NK-92 (cell line): ENCODE measurements around the gene SLC8A1.

Source experiments
- DNase-seq: peaks from one replicate; lab custom pipeline; 2025; ENCODE audit not compliant: unreplicated experiment; lab: John Stamatoyannopoulos, UW

The SLC8A1 gene

DNA sequence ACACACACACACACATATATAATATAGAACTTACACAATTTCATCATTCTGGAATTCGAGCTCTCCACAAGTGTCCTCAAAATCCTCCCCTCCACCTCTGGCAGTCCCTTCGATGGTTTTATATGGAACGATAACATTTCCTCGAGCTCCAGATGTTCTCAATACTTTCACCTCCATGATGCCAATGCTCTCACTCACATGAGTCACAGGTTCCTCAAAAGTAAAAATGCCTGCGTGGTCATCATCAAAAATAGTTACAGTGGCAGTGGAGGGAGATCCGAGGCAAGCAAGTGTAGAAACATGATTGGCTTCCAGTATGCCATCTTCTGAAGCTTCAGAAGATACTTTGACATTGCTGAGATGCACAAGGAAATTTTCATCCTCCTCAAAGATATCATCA lies 23.5 kb downstream of the SLC8A1 start:
- DNase-seq, result no peak

GRCh38 chr2:40421631-40422297 lies 30.1 kb downstream of the SLC8A1 start:
- no peak for DNase-seq

DNA sequence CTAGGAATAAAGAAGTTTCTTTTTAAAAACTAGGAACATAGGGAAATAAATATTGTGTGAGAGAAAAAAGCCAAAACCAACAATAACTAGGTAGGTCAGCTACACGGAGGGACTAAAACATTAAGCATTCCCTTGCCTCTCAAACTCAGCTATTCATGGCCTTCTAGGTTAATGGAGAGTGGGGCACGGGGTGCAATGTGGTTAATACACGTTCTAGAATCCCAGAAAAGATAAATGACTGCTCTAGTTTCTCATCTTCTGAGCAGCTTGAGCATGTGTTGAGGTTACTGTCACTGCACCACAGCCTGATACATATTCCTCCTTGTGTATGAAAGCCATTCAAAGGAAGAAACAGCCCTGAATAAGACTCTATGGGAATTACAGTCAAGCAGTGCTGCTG lies 31.4 kb downstream of the SLC8A1 start:
- no peak for DNase-seq

GRCh38 chr2:40419364-40419762 lies 32.5 kb downstream of the SLC8A1 start:
- no peak for DNase-seq

DNA sequence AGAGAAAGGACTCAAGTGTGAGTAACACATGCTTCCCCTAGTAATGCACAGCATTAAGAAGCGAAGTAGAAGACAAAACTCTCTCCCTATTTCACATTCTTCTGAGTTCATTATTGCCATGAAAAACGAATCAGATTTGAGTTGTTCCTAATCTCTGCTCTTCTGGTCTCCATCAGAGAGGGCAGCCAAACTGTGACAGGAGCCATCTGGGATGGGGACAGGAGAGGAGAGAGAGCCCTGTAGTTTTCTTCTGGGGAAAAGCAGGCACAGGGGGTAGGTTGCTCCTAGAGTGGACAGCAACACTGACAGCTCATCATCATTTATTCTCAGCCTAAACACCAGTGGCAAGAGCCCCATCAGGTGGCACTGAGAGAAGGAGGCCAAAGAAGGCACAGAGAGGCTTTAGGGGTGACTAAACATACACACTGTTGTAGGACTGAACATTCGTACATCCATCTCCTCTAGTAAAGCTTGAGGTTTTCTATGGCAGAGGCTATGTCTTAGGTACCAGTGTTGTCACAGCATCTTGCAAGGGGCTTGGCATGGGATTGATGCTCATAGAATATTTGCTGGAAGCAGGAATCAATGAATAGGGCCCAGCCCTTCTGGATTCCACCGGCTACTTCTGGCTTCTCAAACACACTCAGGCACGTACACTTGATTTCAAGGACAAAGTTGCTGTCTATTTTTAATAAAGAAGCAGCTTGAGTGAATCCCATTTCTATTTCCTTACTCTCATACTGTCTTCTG lies 33.1 kb downstream of the SLC8A1 start:
- no peak for DNase-seq

DNA sequence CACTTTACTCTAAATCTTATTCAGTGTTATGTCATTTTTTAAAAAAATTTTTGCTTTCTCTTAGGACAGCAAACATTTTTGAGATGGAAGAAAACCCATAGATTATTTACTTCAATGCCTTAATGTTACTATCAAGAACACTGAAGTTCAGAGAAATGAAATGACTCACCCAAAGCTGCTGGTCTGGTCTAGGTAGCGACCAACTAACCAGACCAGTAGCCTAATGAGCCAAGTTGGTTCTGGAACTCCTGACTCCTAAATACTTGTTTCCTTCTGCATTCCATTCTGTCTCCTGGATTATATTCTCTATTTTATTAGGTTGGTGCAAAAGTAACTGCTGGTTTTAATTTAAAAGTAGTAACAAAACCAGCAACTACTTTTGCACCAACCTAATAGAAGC lies 35.4 kb downstream of the SLC8A1 start:
- no peak for DNase-seq

DNA sequence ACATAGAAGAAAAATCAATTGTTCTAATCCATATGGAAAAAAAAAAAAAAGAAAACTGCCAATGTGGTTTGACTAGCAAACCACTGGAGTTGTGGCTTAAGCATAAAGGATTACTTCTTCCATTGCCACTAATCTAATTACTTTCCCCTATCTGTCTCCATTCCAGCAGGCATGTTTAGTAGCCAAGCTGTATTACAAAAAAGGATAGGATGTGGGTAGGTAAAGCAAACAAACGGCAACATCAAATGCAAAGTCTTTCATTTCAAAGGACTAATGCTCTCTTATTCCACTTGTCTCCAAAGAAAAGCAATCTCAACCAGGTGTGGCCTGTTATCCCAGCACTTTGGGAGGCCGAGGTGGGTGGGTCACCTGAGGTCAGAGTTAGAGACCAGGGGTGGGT lies 36.5 kb downstream of the SLC8A1 start:
- no peak for DNase-seq

DNA sequence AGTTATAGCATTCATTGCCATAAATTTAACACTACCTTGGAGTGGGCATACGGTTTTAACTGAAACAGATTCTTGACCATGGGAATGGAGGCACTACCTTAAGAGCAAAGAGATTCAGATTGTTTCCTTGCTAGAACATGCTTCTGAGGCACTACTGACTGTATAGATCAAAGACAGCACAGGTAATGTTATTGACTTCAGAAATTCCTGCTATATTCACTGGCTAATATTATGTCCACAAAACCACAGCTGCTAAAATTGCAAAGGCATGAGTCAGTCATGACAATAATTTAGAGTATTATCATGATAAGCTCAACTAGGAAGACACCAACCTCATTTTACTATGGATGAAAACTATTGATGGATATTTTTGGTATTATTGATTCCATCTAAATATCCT lies 39.4 kb downstream of the SLC8A1 start:
- DNase-seq, result no peak

DNA sequence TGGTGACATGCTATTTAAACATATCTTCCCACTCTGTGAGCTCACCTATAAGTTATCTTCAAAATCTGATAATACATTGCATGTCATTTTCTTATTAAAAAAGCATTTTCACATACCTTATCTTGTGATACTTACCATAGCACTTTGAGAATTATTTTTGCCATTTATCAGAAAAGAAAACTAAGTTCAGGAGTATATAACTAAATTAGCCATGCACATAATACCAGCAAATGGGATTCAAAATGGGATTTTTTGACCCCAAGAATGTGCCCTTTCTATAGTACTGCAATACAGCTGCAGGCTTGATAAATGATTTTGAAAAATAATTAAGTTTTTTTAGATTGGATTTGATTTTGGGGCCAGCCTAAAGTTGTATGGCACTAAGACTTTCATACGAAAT lies 41.2 kb downstream of the SLC8A1 start:
- DNase-seq, result no peak

- no peak for DNase-seq
Observed at GRCh38 chr2:40409734-40410133, 42.2 kb downstream of the SLC8A1 start.

DNA sequence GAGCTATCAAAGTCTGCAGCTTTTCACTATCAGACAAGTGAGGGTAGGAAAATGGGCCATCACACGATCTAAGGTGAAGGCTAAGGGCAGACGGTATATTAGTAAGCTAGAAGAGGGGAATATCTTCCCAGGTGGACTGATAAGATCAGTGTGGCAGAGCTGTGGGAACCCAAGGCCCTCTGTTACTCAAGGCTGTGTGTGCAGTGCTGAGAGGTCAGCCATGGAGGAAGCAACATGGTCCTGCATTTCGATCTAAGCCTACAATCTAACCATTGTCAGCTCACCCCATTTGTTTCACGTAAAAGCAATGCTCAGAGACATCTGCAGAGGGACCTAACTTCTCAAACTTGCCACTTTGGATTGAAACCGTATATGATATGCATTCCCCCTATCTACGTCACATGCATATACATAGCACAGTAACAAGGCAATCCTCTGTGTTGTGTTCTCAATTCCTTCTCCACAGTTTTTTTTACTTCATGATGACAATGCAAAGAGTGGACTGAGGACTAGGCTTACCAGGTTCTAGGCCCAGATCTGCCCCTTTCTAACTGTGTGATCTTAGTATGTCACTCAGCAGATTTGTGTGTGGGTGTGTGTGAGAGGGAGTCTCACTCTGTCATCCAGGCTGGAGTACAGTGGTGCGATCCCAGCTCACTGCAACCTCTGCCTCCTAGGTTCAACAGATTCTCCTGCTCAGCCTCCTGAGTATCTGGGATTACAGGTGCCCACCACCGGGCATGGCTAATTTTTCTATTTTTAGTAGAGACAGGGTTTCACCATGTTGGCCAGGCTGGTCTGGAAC lies 45.2 kb downstream of the SLC8A1 start:
- no peak for DNase-seq

GRCh38 chr2:40405465-40405864 lies 46.4 kb downstream of the SLC8A1 start:
- no peak for DNase-seq

- DNase-seq, result no peak
Observed at GRCh38 chr2:40404517-40404916, 47.4 kb downstream of the SLC8A1 start.

- DNase-seq, result no peak
Observed at GRCh38 chr2:40403233-40403836, 48.6 kb downstream of the SLC8A1 start.

- no peak for DNase-seq
Observed at GRCh38 chr2:40401896-40402295, 50.0 kb downstream of the SLC8A1 start.

DNA sequence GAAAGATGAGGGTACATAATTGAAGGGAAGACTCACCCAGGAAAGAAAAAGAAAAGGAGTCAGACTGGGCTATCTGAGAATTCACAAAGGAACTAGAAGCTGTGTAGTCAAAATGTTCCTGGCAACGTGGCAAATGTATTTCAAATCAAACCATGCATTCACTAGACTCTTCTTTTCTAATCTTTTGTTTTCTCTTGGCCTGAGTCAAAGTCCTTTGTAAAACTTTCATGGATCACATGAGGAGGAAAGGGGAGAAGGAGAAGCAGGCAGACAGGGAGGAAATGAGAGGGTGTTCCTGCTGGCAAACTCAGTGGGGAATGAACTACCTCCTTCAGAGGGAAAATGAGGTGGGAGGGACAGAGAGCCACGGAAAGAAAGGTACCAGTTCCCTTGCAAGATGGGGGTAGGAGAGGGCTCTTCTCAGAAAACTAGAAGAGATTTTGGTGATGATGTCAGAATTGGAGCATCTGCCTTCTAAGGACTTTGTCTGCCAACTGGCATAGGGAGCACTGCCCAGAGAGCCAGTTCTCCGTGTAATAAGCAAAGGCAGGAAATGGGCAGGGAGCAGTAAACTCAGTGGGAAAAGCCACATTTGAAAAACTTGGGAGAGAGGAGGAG lies 51.4 kb downstream of the SLC8A1 start:
- no peak for DNase-seq

DNA sequence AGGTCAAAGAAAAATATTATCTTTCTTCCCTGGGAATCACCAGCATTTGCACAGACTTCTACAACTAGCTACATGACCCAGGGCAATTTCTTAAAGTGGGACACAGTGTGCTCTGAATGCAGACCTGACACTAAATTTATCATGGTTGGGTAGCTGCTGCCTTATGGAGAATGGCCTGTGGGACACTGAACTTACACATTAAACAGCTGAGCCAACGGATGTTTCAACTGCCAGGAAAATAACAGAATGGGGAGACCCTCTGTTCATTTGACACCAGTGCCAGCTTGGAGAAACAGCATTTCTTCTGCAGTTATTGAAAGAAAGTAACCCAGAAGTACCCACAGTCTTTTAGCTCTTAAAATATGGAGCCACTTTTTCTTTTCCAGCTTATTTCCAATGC lies 54.1 kb downstream of the SLC8A1 start:
- DNase-seq, result no peak

GRCh38 chr2:40396124-40396523 lies 55.8 kb downstream of the SLC8A1 start:
- DNase-seq, result no peak

DNA sequence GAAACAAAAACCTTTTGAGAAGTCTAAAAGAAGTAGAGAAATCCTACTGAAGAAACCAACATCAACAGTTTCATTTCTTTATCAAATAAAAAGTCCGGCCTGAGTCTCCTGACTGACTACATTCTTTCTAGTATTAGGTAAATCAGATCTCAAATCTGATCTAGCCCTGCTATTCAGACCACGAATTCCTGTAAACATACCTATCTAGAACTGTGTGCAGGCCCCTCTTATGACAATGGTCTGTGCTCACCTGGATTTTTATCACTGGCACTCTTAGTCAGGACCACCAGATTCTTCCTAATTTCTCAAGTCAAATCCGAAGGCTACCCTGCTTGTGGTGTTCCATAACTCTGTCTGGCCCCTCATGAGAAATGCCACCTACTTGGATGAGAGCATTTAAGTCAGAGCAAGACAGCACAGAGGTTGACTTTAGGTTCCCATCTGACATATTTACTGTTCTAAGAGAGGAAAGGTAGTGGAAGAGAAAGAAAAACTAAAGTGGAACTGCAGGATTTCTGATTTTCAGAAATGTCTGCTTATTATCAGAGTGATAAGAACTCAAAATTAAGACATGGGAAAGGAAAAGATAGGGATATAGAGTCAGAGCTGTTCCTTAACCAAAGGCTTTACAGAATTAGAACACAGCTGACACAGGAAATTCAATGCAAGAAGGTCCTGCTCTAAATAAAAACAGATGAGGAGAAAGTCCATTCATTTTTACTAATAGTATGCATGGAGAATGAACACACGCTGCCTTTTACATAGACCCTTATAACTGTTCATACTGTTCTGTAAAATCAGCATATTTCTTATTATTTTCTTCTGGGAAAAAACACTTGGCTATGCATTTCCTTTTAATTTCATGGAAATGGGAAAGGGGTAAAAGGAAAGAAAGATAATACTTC lies 56.5 kb downstream of the SLC8A1 start:
- DNase-seq, result no peak

DNA sequence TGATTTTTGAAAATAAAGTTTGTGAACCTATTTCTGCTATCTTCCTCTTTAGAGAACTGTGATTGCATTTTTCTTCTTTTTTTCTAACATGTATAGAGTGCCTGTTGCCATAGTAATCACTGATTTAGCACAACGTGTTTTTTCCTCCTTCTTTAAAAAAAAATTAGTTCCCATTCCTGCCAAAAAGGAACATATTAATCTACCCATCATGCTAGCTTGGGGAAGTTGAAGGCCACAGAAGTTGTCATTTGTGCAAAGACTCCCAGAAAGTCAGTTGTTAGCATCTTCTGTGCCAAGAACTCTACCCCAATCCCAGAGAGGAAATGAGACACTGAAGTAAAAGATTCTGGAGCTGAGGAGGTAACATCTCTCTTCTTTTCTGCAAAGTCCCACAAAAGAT lies 57.3 kb downstream of the SLC8A1 start:
- no peak for DNase-seq
